HG03196 (cell line): ENCODE data around the gene FCN1.

Experiments
- ATAC-seq: cut with Tn5 transposase; IDR thresholded peaks from one replicate; pipeline ENCODE4 v1.9.1; 2021; ENCODE audit not compliant: unreplicated experiment

The FCN1 gene

GRCh38 chr9:134951994-134952393 lies 34.3 kb upstream of the FCN1 start:
- no peak for ATAC-seq

GRCh38 chr9:134951461-134951860 lies 33.7 kb upstream of the FCN1 start:
- no peak for ATAC-seq

- ATAC-seq = no peak
These were observed 32.9 kb upstream of the FCN1 start for GRCh38 chr9:134950386-134951210.

- ATAC-seq = no peak
These were observed 32.1 kb upstream of the FCN1 start for GRCh38 chr9:134949681-134950385.

GRCh38 chr9:134948149-134948548 lies 30.4 kb upstream of the FCN1 start:
- no peak for ATAC-seq

DNA sequence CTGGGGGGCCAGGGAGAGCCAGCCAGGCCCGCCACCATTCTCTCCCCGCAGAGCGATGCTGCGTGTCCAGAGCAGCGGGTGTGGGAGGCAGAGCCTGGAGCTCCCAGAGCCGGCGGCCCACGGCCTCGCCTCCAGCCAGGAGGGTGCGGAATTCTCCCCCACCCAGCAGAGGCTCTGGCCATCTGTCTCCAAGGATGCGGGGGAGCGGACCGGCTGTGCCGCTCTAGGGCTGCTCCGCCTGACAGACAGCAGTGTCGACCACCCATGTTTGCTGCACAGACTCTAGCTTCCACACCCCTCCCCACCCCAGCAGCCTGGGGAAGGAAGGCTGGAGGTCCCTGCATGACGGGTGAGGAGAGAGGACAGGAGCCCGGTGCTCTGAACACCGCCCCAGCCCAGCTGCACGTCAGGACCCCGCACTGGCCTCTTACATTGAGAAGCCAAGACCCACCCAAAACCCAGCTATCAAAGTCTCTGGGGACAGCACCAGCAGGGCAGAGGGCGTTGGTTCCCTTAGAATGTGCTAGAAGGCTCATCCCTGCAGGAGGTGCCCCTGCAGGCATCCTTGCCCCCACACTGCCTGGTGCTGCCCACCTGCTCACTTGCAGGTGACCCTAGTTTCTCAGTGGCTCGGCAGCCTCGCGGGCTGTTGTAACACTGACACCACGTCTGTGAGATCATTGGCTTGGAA lies 29.7 kb upstream of the FCN1 start:
- no peak for ATAC-seq

DNA sequence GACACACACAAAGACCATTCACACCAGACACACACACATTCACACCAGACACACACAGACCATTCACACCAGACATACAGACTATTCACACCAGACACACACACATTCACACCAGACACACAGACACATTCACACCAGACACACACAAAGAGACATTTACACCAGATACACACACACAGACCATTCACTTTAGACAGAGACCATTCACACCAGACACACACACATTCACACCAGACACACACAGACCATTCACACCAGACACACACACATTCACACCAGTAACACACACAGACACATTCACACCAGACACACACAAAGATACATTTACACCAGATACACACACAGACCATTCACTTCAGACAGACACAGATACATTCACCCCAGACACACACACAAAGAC lies 29.0 kb upstream of the FCN1 start:
- no peak for ATAC-seq

DNA sequence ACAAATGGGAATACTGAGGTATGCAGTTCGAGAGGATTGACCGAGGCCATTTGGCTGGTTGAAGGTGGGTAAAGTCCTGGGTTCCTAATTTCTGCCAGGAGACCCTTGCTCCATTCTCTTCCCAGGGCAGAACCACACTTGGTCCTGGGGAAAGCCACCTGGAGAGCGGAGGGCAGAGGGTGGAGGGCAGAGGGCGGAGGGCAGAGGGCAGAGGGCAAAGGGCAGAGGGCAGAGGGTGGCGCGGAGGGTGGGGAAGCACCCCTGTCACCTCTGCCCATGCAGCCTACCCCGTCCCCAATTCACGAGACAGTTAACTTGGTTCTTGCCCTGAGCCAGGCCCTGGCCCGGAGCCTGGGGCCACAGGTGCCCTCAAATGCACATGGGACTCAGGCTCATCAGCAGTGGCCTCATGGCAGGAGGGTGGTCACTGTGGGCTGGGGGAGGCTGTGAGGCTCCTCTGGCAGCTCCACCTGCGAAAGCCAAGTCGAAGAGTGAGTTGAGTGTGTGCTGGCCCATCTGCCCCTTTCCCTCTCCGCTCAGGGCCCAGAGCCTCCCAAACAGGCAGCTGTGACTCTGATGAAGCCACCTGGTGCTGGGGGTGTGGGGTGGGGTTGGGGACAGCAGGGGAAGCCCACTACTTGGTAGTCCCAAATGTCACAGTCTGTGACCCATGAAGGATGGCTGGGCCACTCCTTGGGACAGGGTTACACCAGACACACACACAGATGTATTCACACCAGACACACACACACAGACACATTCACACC lies 28.0 kb upstream of the FCN1 start:
- ATAC-seq = no peak

- ATAC-seq = no peak
These were observed 27.2 kb upstream of the FCN1 start for GRCh38 chr9:134944916-134945315.

GRCh38 chr9:134944351-134944802 lies 26.7 kb upstream of the FCN1 start:
- ATAC-seq = no peak

DNA sequence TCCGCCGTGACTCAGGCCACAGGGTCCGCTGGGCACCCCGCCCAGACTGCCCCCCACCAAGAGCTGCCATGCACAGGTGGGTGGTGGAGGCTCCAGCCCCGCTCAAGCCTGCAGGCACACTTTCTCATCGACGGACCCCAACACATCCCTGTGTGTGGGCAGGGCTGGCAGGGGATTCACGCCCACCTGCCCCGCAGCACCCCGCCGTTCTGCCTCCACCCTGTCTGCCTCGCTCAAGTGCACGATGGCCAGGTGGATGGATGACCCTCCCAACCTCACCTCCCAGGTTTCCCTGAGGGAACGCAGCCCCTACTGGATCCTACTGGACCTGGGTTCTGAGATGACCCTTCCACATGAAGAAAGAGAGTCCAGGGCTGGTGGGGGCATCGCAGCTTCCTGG lies 26.1 kb upstream of the FCN1 start:
- ATAC-seq = no peak

- no peak for ATAC-seq
These were observed 25.7 kb upstream of the FCN1 start for GRCh38 chr9:134943411-134943810.

GRCh38 chr9:134942788-134943184 lies 25.1 kb upstream of the FCN1 start:
- no peak for ATAC-seq

DNA sequence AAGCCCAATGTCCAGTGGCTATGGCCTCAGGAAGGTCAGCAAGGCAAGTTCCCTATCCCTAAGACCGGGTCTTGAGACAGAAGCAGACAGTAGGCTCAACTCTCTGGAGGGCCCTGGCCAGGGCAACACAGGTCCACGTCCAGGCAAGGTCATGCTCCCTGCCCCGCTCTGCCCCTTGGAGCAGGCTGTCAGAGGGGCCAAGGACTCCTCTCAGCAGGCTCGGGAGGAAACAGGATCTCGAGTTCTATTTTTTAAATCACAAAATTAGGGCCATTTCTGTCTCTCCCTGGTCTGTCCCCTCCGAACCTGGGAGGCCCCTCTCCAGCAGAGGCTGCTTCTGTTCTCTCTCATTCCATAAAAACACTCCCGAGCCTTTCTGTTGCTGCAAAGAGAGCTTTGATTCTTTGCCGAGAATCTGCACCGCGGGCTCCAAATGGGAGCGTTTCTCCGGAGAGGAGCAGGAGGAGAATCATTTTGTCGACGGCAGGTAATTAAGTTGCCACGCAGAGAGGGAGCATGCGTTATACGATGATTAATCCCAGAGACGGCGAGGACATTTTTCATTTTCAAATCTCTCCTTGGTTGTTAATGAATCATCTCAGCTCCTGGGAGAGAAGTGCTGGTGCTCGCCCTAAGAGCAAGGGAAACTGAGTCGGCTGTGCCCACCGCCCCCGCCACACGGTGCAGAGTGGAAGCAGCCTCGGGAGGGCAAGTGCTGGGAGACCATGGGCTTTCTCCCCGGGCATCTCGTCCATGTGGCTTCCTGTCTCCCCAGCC lies 24.5 kb upstream of the FCN1 start:
- ATAC-seq = no peak

DNA sequence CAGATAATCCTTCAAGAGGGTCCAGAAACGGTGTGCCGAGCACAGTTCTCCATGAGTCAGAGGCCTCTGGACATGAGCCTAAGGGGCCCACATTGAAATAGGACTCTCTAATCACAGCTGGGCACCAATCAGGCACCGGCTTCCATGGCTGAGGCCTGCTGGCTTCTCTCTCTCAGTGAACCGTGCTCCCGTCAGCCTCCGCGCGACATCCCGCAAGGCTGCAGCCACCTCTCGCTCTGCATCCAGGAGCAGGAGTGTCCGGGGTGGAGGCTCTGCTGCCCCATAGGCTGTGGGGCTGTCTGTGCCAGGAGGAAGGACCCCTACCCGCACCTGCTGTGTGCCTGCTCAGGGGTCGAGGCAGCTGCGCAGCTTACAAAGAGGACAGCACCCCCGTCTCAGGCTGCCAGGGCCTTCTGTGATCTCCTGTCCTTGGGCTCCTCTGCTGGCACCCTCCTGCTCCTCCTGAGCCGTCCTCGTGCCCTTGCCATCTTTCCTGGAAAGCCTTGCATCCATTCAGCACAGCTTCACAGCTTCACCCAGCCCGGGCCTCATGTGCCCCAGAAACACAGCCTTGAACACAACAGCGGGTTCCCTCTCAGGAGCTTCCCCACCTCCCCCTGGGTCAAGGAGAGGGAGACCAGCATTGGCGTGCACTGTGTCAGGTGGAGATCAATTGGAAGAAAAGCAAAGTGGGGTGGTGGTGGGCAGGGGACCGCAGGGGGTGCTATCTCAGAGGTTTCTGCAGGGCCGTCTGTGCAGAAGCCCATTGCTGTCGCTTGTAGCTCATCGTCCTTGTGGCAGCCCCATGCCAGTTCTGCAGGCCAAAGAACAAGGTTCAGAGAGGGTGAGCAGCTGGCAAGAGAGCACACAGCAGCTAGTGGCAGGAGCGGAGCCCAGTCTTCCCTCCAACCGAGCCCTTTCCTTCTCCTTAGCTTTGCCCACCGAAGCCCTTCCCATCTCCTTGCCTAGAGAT lies 22.8 kb upstream of the FCN1 start:
- ATAC-seq = no peak

- ATAC-seq = no peak
These were observed 22.1 kb upstream of the FCN1 start for GRCh38 chr9:134939836-134940235.

- no peak for ATAC-seq
These were observed 21.5 kb upstream of the FCN1 start for GRCh38 chr9:134939080-134939733.

DNA sequence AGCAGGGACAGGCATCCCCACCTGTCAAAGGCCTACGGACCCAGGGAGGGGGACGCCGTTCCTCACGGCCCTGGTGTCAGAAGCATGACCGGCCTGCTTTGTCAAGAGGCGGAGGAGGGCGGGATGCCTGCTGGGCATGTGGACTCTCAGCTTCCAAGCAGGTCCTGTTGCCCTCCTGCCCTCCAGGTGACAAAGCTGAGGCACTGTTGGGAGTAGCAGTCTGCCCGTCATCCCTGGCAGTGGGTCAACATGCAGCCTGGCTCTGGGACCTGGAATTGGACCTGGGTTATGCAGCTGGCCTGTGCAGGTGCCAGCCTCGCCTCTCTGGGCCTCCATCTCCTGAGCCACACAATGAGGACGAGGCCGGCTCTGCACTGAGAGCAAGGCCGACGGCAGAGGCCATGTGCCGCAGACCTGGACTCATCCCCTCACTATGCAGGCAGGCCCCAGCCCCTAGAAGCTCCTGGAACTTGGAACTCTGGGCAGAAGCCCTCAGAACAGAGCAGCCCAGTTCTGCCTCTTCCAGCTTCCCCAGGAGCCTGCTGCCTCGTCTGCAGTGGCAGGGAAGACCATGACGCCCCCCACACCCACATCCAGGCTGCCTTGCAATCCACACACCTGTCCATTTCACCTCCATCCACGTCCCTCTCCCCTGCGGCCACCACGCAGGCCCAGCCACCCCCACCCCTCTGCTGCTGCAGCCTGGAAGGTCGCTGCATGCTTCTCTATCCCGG lies 20.8 kb upstream of the FCN1 start:
- ATAC-seq = no peak
